OCI-LY7 (cell line): Measurements from ENCODE around the gene ITSN1.

Source experiments
- EZH2phosphoT487 ChIP-seq: fragments of 200-600 bp; sonication (generic); IDR thresholded peaks from 2 replicates; pipeline ENCODE4 v1.6.1; 2018; ENCODE audit warnings: low read depth, borderline replicate concordance, mild to moderate bottlenecking, mixed run types, antibody characterized with exemption, low read length, moderate library complexity, mixed read lengths
- TF ChIP-seq, protein P1 (sequence below): fragments of 200-600 bp; sonication (generic); conservative IDR thresholded peaks from 2 replicates; pipeline ENCODE4 v1.5.1; 2014; ENCODE audit warnings: mild to moderate bottlenecking, antibody characterized with exemption, low read length, moderate library complexity, mixed read lengths

DNA sequence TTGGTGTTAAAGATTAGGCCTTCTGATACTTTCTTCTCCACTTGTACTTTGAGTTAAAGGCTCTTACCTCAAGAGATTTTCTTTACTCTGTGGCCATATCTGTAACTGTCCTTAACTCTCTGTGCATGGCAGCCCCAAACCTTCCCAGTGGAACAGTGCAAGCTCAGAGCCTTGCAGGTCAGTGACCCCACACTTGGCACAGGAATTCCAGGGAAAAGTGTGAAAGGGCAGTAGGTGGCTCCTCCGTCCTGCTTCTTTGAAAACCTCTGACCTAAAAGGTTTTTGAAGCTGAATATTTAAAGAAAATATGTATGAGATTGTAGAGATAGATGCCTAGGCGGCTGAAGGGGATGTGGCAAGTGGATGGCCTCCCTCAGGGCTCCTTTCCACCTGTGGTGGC lies 26.3 kb downstream of the ITSN1 start:
- TF ChIP-seq, protein P1, sequence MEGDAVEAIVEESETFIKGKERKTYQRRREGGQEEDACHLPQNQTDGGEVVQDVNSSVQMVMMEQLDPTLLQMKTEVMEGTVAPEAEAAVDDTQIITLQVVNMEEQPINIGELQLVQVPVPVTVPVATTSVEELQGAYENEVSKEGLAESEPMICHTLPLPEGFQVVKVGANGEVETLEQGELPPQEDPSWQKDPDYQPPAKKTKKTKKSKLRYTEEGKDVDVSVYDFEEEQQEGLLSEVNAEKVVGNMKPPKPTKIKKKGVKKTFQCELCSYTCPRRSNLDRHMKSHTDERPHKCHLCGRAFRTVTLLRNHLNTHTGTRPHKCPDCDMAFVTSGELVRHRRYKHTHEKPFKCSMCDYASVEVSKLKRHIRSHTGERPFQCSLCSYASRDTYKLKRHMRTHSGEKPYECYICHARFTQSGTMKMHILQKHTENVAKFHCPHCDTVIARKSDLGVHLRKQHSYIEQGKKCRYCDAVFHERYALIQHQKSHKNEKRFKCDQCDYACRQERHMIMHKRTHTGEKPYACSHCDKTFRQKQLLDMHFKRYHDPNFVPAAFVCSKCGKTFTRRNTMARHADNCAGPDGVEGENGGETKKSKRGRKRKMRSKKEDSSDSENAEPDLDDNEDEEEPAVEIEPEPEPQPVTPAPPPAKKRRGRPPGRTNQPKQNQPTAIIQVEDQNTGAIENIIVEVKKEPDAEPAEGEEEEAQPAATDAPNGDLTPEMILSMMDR: no peak
- TF ChIP-seq EZH2phosphoT487: no peak
